Fibroblast of the conjunctiva (primary cell): ENCODE measurements around the gene CYSLTR2.

Experiments used
- DNase-seq: peaks from one replicate; pipeline ENCODE4 v3.0.0-alpha.2; 2010; ENCODE audit warnings: low read depth

Gene CYSLTR2

GRCh38 chr13:48741377-48741776, 87.6 kb downstream of the CYSLTR2 start:
- DNase-seq: no peak

- no peak for DNase-seq
Observed at GRCh38 chr13:48746821-48747220, 93.1 kb downstream of the CYSLTR2 start.

- DNase-seq: no peak
Observed at GRCh38 chr13:48748681-48749080, 95.0 kb downstream of the CYSLTR2 start.

- DNase-seq: no peak
Observed at GRCh38 chr13:48749144-48749543, 95.4 kb downstream of the CYSLTR2 start.

GRCh38 chr13:48749699-48750473, 96.2 kb downstream of the CYSLTR2 start:
- DNase-seq: peak; percentile 94

- DNase-seq: no peak
Observed at GRCh38 chr13:48750588-48751383, 97.1 kb downstream of the CYSLTR2 start.

- no peak for DNase-seq
Observed at GRCh38 chr13:48760626-48761025, 106.9 kb downstream of the CYSLTR2 start.
